ENCODE data around the gene LIG1.

Gene LIG1

DNA sequence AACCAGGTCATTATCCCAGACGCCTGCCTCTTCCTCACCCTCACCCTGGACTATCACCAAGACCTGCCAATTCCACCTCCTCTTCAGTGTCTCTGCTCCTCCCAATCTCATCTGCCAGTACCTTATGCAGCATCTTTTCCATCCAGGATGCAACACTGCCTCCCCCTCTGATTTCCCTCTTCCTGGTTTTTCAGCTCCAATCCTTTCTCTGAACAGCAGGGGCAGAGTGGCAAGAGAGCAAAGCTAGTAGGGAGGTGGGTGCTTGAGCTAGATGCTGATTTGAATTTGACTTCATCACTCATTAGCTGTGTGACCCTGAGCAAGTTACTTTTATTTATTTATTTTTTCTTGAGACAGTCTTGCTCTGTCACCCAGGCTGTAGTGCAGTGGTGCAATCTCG, 100.7 kb downstream of the LIG1 start:
- DNase-seq = no peak

Data from right forelimb (tissue), 1 donor.